ENCODE data around the gene SERPINA6.

GRCh38 chr14:94366146-94366915 is 43.2 kb upstream of the SERPINA6 start, which contains the start of gene SERPINA2:
- TF ChIP-seq YY1 (IDR thresholded peaks at IDR 0.05; ENCODE audit: insufficient read depth, insufficient read length): no peak
- TF ChIP-seq ZNF274 (IDR thresholded peaks at IDR 0.05; ENCODE audit: low read depth, low read length): no peak

Data from NT2/D1 (cell line).